HPDE6-E6E7 (cell line): ENCODE measurements around the gene SYTL5.
A peak's percentile ranks its signal among the peaks of the same experiment; 100 is the strongest.

ENCODE experiments used
- DNase-seq: peaks from one replicate; pipeline ENCODE4 v3.0.0; 2011; ENCODE audit warnings: missing footprints; ENCODE audit errors: extremely low spot score

Gene SYTL5

GRCh38 chrX:38138157-38138891 is 132.0 kb downstream of the SYTL5 start:
- no peak for DNase-seq

GRCh38 chrX:38138900-38139299 is 132.5 kb downstream of the SYTL5 start:
- no peak for DNase-seq

DNA sequence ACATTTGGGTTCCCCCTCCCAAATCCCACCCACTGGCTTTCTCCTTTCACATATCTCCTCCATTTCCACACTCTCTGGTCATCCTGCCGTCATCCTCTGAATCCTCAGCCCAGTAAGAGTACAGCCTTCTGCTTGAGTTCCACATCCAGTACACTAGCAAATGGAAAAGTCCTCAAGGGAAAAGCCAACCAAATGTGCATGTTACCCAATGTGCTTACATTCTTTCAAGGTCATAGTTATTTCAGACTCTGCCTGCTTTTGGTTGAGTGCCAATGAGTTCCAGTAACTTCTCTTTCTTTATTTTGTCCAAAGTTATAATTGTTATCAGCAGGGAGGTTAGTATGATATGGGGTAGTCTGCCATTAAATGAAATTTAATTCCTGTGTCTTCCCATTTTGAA is 136.3 kb downstream of the SYTL5 start:
- no peak for DNase-seq

GRCh38 chrX:38149016-38149415 is 142.7 kb downstream of the SYTL5 start:
- DNase-seq: no peak

DNA sequence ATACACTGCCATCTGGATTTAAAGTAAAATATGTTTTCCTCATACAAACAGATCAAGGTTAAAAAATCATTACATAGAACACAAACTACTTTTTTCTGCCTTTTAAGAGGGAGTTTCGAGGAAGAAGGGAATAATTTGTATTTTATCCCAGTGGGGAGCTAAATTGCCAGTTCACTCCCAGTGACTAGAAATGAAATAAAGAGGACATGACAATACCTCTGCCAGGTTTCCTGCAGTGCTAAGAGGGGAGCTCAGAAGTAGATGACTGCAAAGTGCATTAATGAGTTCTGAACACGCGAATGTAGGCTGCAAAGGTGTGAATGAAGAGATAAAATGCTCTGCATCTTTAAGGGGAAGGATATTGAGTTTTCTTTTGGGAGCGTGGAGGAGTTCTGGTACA is 144.6 kb downstream of the SYTL5 start:
- no peak for DNase-seq

- no peak for DNase-seq
Observed at GRCh38 chrX:38151441-38151840, 145.1 kb downstream of the SYTL5 start.

- DNase-seq: no peak
Observed at GRCh38 chrX:38154340-38154739, 148.0 kb downstream of the SYTL5 start.

DNA sequence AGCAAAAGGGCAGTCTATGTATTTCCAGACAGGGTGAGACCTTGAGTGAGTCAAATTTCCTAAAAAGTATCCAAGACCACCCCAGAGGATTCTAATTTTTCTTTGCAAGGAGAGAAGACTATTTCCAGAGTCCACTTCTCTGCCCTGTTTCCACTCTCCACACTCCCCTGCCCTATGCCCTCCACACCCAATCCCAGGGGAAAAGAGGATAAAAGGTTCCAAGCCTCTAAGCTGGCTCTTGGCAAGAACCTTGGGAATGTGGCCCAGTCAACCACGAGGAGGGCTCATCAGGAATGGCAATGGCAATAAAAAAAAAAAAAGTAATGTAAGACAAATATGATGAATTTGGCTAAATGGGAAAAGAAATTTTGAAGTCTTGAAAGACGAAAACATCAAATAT is 148.5 kb downstream of the SYTL5 start:
- DNase-seq: no peak

- DNase-seq: no peak
Observed at GRCh38 chrX:38156838-38157237, 150.5 kb downstream of the SYTL5 start.

- DNase-seq: no peak
Observed at GRCh38 chrX:38163193-38163592, 156.8 kb downstream of the SYTL5 start.

DNA sequence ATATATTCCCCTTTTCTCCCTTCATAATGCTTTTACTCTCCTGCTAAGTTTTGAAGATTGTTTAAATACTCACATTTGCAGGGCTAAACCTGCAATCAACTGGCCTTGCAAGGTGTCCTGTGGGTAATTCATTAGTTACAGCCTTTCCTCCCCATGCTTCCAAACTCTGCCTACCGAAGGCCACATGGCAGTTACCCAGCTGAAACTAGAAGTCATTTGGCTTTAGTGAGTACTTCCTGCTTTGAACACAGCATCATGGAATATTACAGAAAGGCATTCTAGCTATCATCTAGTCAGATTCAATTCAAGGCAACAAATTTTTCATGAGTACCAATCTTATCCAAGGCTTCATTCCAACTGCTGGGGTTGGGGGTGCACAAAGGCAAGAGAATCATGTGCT is 158.7 kb downstream of the SYTL5 start:
- DNase-seq: no peak

DNA sequence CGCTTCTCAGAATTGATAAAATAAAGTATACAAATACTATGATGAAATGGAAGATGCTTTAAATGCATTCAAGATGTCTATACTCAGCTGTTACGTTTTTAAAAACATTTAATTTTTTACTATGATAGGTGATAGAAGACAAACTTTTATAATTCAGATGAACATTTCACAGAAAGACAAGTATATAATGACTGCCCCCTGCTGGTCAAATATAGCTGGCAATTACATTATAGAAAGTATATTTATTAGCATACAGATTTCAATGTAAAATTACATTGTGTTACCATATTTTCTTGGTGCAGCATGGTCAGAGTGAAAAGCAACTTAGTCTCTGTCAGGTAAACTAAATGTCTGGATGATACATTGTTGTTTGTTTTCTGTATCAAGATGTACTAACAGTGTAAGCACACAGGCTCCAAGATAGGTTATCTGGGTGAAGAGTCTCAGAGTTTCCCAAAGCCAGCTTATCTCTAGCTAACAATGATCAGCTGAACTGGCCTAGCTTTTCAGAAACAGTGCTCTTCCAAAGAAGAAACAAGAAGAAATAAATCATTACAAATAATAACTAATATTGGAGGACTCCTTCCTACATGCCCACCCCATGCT is 160.2 kb downstream of the SYTL5 start:
- DNase-seq: no peak

GRCh38 chrX:38170556-38170955 is 164.2 kb downstream of the SYTL5 start:
- no peak for DNase-seq

- DNase-seq: no peak
Observed at GRCh38 chrX:38172596-38172995, 166.2 kb downstream of the SYTL5 start.

GRCh38 chrX:38175139-38175538 is 168.8 kb downstream of the SYTL5 start:
- peak; percentile 35 for DNase-seq

DNA sequence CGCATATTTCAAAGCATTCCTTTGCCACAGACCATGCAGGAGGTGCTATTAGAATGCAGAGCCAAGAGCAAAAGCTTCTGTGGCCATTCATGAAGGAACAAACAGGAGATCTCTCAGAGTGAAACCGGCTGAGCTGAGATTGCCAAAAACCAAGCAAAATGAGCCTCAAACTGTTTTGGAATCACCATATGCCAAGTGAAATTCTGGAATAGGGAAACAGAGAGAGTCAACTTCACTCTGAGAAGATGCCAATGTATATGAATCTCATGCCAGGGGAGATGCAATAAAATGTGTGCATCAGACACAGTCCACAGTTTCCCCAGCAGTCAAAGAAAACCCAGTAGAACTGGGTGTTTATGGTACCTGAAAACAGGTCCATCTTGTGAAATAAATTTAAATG is 172.0 kb downstream of the SYTL5 start:
- no peak for DNase-seq
